ENCODE results near the gene NABP2.

Gene NABP2

GRCh38 chr12:56236091-56236490 lies 11.9 kb downstream of the NABP2 start:
- no peak overlapping the region for H3K4me3 ChIP-seq (ENCODE audit: low read depth, low read length)
- no peak for TF ChIP-seq CTCF (IDR thresholded peaks at IDR 0.05; ENCODE audit: low read depth, low read length)

GRCh38 chr12:56236985-56237384 lies 12.8 kb downstream of the NABP2 start:
- H3K4me3 ChIP-seq (ENCODE audit: low read depth, low read length) = no peak overlapping the region
- no peak for TF ChIP-seq CTCF (IDR thresholded peaks at IDR 0.05; ENCODE audit: low read depth, low read length)

- TF ChIP-seq CTCF (IDR thresholded peaks at IDR 0.05; ENCODE audit: low read depth, low read length) = no peak
- no peak overlapping the region for H3K4me3 ChIP-seq (ENCODE audit: low read depth, low read length)
Measured at GRCh38 chr12:56237552-56237951, 13.4 kb downstream of the NABP2 start.

- no peak overlapping the region for H3K4me3 ChIP-seq (ENCODE audit: low read depth, low read length)
- TF ChIP-seq CTCF (IDR thresholded peaks at IDR 0.05; ENCODE audit: low read depth, low read length) = no peak
Measured at GRCh38 chr12:56241424-56242303, 17.5 kb downstream of the NABP2 start.

- TF ChIP-seq CTCF (IDR thresholded peaks at IDR 0.05; ENCODE audit: low read depth, low read length) = no peak
- no peak overlapping the region for H3K4me3 ChIP-seq (ENCODE audit: low read depth, low read length)
Measured at GRCh38 chr12:56242986-56243385, 18.8 kb downstream of the NABP2 start.

GRCh38 chr12:56243731-56244181 lies 19.6 kb downstream of the NABP2 start:
- H3K4me3 ChIP-seq (ENCODE audit: low read depth, low read length) = no peak overlapping the region
- no peak for TF ChIP-seq CTCF (IDR thresholded peaks at IDR 0.05; ENCODE audit: low read depth, low read length)

- no peak overlapping the region for H3K4me3 ChIP-seq (ENCODE audit: low read depth, low read length)
- TF ChIP-seq CTCF (IDR thresholded peaks at IDR 0.05; ENCODE audit: low read depth, low read length) = no peak
Measured at GRCh38 chr12:56244494-56244893, 20.4 kb downstream of the NABP2 start.

All from WI38 (cell line).